Spleen (tissue), 11 donors: Measurements from ENCODE around the gene S100Z. TPM values are rescaled to one million over a fixed set of nuclear protein-coding genes. Genes with fewer than 3 reads are reported as not detected.

ENCODE experiments used
- DNase-seq: peaks from one replicate; pipeline ENCODE4 v3.0.0-alpha.2; 2020
- H3K27ac ChIP-seq, 8 donors: fragments of 200-600 bp; sonication (generic) in 7 of 8; 1 replicate in 4 of 8; 2 replicates in 4 of 8; pipeline versions ENCODE4 v1.5.0 to v1.8.0; 2016 to 2021; ENCODE audit warnings: inconsistent platforms in 4 of 8, mild to moderate bottlenecking in 4 of 8, moderate library complexity in 1 of 8
- H3K27me3 ChIP-seq, 7 donors: fragments of 200-600 bp; sonication (generic) in 6 of 7; replicated peaks in 1 of 7; 1 replicate in 4 of 7; 2 replicates in 3 of 7; pipeline versions ENCODE4 v1.5.0 to v1.8.0; 2016 to 2021; ENCODE audit warnings: inconsistent platforms in 3 of 7, mild to moderate bottlenecking in 1 of 7
- H3K36me3 ChIP-seq, 6 donors: fragments of 200-600 bp; sonication (generic) in 5 of 6; 1 replicate in 4 of 6; 2 replicates in 2 of 6; pipeline versions ENCODE4 v1.5.0 to v1.8.0; 2016 to 2021; ENCODE audit warnings: inconsistent platforms in 2 of 6
- H3K4me1 ChIP-seq, 6 donors: fragments of 200-600 bp; sonication (generic) in 5 of 6; 1 replicate in 3 of 6; 2 replicates in 3 of 6; pipeline versions ENCODE4 v1.5.0 to v1.8.0; 2016 to 2021; ENCODE audit warnings: inconsistent platforms in 3 of 6
- H3K4me3 ChIP-seq, 8 donors: fragments of 200-600 bp; sonication (generic) in 7 of 8; 1 replicate in 4 of 8; 2 replicates in 4 of 8; pipeline versions ENCODE4 v1.5.0 to v1.8.0; 2016 to 2021; ENCODE audit warnings: inconsistent platforms in 4 of 8, mild to moderate bottlenecking in 4 of 8, moderate library complexity in 2 of 8
- H3K9me3 ChIP-seq, 8 donors: fragments of 200-600 bp; sonication (generic) in 7 of 8; 1 replicate in 4 of 8; 2 replicates in 4 of 8; pipeline versions ENCODE4 v1.5.0 to v1.8.0; 2016 to 2021; ENCODE audit warnings: inconsistent platforms in 4 of 8
- POLR2A ChIP-seq, 3 donors: fragments of 450-650 bp; IDR thresholded peaks; one replicate each; pipeline ENCODE4 v1.5.1; 2017; ENCODE audit warnings: antibody characterized with exemption in 3 of 3, mild to moderate bottlenecking in 1 of 3
- POLR2AphosphoS5 ChIP-seq, 3 donors: sonication (generic); formaldehyde crosslinking; IDR thresholded peaks; one replicate each; pipeline ENCODE4 v1.5.1; 2017; ENCODE audit warnings: antibody characterized with exemption in 3 of 3
- WGBS, 5 donors: extraction: QIAGEN DNeasy Blood & Tissue Kit in 3 of 5; methylation state at CpG; one replicate each; pipeline versions ENCODE4 v1.1.5 to v1.1.7; 2013 to 2018; 5-methylcytosine and 5-hydroxymethylcytosine counted together
- intact Hi-C: fragments of 100-400 bp; cut with DNase I; formaldehyde crosslinking; loops from one replicate; pipeline ENCODE4 v1.15.0; 2023; ENCODE audit warnings: low total_unique reads
- polyA plus RNA-seq, 3 donors: library from polyadenylated mRNA; stranded (reverse); fragments of 200-250 nt; gene quantifications; one replicate each; pipeline ENCODE4 v1.2.1, GENCODE V29; 2013
- total RNA-seq, 7 donors: library from RNA; depleted of rRNA in 3 of 7; stranded (reverse); fragments of >200 nt in 3 of 7; fragmentation: NEBNext Ultra II Directional in 4 of 7; extraction: Animal tissue kit (Norgen Biotek cat#: 25700) in 4 of 7; gene quantifications; one replicate each; pipeline versions ENCODE4 v1.1.0 to v1.2.1, GENCODE V29; 2016 to 2021
- TF ChIP-seq, protein P1 (sequence below), 11 experiments: fragments of 200-600 bp in 7 of 11; fragments of 450-650 bp in 4 of 11; sonication (generic) in 4 of 11; IDR thresholded peaks in 8 of 11; conservative IDR thresholded peaks in 3 of 11; 1 replicate in 7 of 11; 2 replicates in 4 of 11; pipeline versions ENCODE4 v1.4.0 to v1.8.0; 2016 to 2021; ENCODE audit warnings: antibody characterized with exemption in 11 of 11, inconsistent platforms in 4 of 11, mild to moderate bottlenecking in 1 of 11
- donor health status: healthy with polysubstance abuse.
- donor health status: DM: no; HTN: no; CAD: no; lungs with moderate emphysema.
- donor health status: DM: no; HTN: no; CAD: no.
- donor health status: Bipolar disorder and iron deficiency.
- donor health status: healthy.
- donor health status: DM: no; HTN: no; CAD: no.
- donor health status: DM: yes; HTN: yes; CAD: no.

S100Z gene
- total and polyA plus RNA-seq, 10 donors, result 2.2 to 21.7 (median 8.1) TPM

DNA sequence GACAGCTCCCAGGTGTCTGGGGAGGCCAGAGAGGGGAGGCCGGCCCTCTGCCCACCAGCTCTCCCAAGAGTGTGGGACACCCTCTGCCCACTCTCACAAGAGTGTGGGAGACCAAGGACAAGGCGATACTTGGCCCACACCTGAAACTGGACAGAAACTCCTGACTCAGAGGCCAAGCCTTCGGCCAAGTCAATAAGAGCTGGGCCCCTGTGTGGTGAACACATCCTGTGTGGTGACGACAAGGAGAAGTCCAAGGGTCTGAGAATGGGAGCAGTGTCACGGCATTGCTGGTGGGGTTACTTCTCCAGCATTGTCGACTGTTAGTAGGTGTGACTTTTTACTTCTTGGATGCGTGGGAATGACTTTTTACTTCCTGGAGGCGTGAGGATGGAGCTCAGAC is 45.5 kb upstream of the S100Z start:
- Histone ChIP-seq H3K4me1 (peaks cover 0 to 9% (median 0%) of the 10 kb centered on the region in 6 donors), H3K9me3 (no peaks in the 10 kb centered on the region), H3K36me3 (no peaks in the 10 kb centered on the region), H3K27ac (no peak overlapping the region), H3K4me3 (no peak overlapping the region), H3K27me3 (no peaks in the 10 kb centered on the region)
- no peak for TF ChIP-seq POLR2AphosphoS5 (IDR thresholded peaks at IDR 0.05)
- TF ChIP-seq POLR2A (IDR thresholded peaks at IDR 0.05), result no peak
- TF ChIP-seq, protein P1, sequence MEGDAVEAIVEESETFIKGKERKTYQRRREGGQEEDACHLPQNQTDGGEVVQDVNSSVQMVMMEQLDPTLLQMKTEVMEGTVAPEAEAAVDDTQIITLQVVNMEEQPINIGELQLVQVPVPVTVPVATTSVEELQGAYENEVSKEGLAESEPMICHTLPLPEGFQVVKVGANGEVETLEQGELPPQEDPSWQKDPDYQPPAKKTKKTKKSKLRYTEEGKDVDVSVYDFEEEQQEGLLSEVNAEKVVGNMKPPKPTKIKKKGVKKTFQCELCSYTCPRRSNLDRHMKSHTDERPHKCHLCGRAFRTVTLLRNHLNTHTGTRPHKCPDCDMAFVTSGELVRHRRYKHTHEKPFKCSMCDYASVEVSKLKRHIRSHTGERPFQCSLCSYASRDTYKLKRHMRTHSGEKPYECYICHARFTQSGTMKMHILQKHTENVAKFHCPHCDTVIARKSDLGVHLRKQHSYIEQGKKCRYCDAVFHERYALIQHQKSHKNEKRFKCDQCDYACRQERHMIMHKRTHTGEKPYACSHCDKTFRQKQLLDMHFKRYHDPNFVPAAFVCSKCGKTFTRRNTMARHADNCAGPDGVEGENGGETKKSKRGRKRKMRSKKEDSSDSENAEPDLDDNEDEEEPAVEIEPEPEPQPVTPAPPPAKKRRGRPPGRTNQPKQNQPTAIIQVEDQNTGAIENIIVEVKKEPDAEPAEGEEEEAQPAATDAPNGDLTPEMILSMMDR (IDR thresholded peaks at IDR 0.05 in 8 of 11, conservative IDR thresholded peaks at IDR 0.05 in 3 of 11), result no peak
- intact Hi-C loops, result no loop called here
- no peak for DNase-seq
- 68 to 88% (median 73%) methylated on average over 7 to 8 of the region's 8 CpGs for WGBS, 5 donors

DNA sequence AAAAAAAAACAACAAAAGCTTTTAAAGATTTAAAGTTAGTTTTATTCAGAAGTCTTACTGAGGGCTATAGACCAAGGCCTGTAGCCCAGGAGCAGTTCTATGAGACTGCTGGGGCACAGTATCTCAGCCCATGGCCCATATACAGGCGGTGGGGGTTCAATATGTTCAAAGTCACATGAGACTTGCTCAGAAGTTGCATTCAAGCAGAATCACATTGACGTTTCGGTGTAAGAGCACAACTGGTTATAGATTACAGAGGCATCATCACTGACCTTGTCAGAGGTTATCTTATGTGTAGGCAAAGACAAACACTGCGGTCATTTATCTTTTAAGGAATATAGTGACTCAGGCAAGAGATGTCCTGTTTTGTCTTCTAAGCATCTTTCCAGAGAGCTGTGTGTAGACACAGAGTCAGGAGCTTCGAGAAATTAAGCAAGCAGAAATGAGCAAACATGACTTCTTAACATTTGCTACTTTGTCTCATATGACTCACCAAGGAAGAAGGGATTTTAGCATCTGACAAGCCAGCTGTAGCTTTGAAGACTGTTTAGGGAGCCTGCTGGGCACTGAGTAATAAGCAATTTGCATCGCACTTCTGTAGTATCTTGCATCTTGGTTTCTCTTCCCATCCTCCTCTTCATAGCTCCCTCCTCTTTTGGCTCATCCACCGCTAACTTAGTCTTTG is 43.9 kb upstream of the S100Z start:
- 73 to 90% (median 82%) methylated on average over 7 of the region's 7 CpGs for WGBS, 5 donors
- DNase-seq, result no peak
- Histone ChIP-seq H3K27ac (no peak overlapping the region), H3K4me1 (peaks cover 0 to 8% (median 0%) of the 10 kb centered on the region in 6 donors), H3K4me3 (no peak overlapping the region), H3K36me3 (no peaks in the 10 kb centered on the region), H3K9me3 (no peaks in the 10 kb centered on the region), H3K27me3 (no peaks in the 10 kb centered on the region)
- TF ChIP-seq POLR2A (IDR thresholded peaks at IDR 0.05), result no peak
- intact Hi-C loops, result no loop called here

DNA sequence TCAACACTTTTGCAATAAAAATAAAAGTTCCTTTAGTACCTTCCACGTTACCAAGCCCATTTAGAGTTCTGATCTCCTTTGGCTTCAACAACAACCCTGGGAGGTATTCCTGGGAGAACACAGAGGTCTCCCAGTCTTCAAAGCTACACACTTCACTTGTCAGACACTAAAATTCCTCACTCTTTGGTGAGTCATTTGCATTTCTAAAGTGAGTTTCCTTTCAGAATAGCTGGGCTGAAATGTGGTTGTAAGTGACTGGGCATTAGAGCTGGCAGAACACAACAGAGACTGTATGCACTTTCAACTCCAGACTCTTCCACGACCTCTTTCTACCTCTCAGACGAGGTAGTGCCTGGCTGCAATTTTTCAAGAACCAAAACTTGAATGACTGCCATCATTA is 42.5 kb upstream of the S100Z start:
- whole genome bisulfite sequencing, 5 donors, result 62 to 83% (median 77%) methylated on average over 3 of the region's 3 CpGs
- H3K36me3 ChIP-seq, result no peaks in the 10 kb centered on the region
- no peaks in the 10 kb centered on the region for H3K9me3 ChIP-seq

DNA sequence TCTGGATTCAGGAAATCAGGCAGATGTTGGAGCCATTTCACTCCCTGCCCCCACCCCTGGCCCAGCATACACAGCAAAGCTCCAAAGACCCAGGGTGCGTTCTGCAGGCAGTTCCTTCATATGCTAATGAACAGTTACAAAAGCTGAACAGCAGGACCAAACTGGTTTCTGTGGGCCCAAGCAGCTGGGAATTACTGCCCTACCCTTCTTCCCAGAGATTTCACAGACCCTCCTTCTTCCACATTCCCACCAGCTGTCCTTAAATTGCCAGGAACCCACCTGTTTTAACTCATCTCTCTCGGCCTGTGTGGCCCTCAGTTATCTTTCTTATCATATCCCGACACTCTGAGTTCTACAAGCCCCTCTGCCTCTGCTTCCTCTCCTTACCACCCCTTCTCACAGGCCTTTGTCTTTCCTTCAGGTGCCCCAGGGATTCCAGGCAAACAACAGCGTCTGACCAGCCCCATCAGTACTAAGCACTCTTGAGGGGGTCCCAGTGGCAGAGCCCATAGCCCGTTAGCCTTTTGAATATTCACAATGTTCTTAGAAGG is 41.6 kb upstream of the S100Z start:
- Histone ChIP-seq H3K27me3 (no peaks in the 10 kb centered on the region), H3K9me3 (no peaks in the 10 kb centered on the region), H3K27ac (no peak overlapping the region), H3K36me3 (no peaks in the 10 kb centered on the region), H3K4me3 (no peak overlapping the region), H3K4me1 (no peaks in the 10 kb centered on the region)
- intact Hi-C loops, result no loop called here
- TF ChIP-seq POLR2AphosphoS5 (IDR thresholded peaks at IDR 0.05), result no peak
- TF ChIP-seq, protein P1 (IDR thresholded peaks at IDR 0.05 in 8 of 11, conservative IDR thresholded peaks at IDR 0.05 in 3 of 11), result no peak
- TF ChIP-seq POLR2A (IDR thresholded peaks at IDR 0.05), result no peak
- WGBS, 5 donors, result 70 to 90% (median 81%) methylated on average over 5 of the region's 5 CpGs
- DNase-seq, result peak; percentile 30

More for the DNA sequence above, 42.5 kb upstream of the S100Z start:
- no peak for DNase-seq
- Histone ChIP-seq H3K27ac (no peak overlapping the region), H3K27me3 (no peaks in the 10 kb centered on the region), H3K4me3 (no peak overlapping the region), H3K4me1 (no peaks in the 10 kb centered on the region)
- intact Hi-C loops, result no loop called here
- TF ChIP-seq, protein P1 (IDR thresholded peaks at IDR 0.05 in 8 of 11, conservative IDR thresholded peaks at IDR 0.05 in 3 of 11), result no peak
- TF ChIP-seq POLR2A (IDR thresholded peaks at IDR 0.05) (no peak), POLR2AphosphoS5 (IDR thresholded peaks at IDR 0.05) (no peak)
